C4-2B (cell line): ENCODE data around the gene BARHL1.

Experiments
- H3K27ac ChIP-seq: fragments of 450-650 bp; 2 replicates; pipeline ENCODE4 v1.5.1; 2017
- ZFX ChIP-seq: fragments of 450-650 bp; IDR thresholded peaks from 2 replicates; pipeline ENCODE4 v1.6.1; 2017
- TF ChIP-seq, protein P1 (sequence below): fragments of 450-650 bp; conservative IDR thresholded peaks from 2 replicates; pipeline ENCODE4 v1.5.1; 2017; ENCODE audit warnings: mild to moderate bottlenecking

The BARHL1 gene

DNA sequence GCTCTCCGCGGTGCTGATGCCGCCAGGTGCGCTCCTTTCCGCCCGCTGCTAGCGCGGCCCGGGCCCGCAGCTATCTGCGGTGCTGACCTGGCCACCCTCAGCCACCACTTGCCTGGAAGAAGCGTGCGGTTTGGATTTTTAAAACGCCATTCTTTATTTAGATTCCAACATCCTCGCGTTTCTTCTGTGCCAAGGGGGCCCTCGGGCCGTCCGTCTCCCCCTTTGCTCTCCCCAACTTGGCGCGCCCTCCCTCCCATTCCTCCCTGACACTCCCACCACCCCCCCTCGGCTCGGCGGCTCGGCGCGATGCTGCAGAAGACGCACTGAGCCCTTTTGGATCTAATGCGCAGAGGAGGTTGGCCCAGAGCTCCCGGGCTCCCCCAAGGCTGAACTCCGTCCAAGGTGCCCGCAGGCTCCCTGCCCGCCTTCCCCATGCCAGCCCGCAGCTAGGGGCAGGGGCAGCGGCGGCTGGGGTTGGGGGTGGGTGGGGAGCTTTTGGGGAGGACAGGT, at the start of gene BARHL1:
BARHL1 (plus strand) TSS at position 331 of the 510 bp plus-strand sequence. CDS start 192 bp downstream, outside the sequence.
- TF ChIP-seq, protein P1, sequence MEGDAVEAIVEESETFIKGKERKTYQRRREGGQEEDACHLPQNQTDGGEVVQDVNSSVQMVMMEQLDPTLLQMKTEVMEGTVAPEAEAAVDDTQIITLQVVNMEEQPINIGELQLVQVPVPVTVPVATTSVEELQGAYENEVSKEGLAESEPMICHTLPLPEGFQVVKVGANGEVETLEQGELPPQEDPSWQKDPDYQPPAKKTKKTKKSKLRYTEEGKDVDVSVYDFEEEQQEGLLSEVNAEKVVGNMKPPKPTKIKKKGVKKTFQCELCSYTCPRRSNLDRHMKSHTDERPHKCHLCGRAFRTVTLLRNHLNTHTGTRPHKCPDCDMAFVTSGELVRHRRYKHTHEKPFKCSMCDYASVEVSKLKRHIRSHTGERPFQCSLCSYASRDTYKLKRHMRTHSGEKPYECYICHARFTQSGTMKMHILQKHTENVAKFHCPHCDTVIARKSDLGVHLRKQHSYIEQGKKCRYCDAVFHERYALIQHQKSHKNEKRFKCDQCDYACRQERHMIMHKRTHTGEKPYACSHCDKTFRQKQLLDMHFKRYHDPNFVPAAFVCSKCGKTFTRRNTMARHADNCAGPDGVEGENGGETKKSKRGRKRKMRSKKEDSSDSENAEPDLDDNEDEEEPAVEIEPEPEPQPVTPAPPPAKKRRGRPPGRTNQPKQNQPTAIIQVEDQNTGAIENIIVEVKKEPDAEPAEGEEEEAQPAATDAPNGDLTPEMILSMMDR: no peak
- no peak for TF ChIP-seq ZFX
- no peak within 1 kb of the TSS for H3K27ac ChIP-seq

DNA sequence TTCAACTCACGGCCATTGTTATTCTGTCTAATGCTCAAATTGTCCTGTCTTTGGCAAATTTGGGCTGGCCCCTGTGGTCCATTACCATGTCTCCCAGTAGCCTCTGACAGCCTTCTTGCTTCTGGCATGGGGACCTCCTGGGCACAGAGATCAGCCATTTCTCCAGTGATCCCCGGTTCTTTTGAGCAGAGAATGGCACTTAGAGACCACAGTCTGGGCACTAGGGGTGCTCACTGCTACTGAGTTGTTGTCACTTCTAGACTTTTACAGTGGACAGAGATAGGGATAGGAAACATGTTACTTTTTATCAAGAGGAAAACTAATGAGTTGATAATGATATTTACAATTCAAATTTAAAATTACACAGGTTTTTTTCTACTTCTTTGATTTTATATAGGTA, 47.6 kb upstream of the BARHL1 start:
- H3K27ac ChIP-seq: no peak overlapping the region
- TF ChIP-seq, protein P1: no peak
- no peak for TF ChIP-seq ZFX

DNA sequence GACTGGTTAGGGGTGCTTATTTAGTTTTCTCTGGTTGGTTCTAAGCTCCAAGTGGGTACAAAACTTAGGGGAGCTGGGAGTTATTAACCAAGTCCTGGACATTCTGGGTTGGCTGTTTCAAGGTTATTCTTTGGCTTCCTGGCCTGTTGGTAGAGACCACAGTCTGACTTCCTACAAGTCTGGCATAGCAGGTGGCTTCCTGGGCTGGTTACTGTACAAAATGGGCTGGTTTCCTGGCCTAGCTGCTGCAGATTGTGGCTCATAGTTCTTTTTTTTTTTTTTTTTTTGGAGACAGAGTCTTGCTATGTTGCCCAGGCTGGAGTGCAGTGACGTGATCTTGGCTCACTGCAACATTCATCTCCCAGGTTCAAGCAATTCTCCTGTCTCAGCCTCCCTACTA, 46.3 kb upstream of the BARHL1 start:
- no peak overlapping the region for H3K27ac ChIP-seq
- TF ChIP-seq ZFX: no peak
- TF ChIP-seq, protein P1: no peak

DNA sequence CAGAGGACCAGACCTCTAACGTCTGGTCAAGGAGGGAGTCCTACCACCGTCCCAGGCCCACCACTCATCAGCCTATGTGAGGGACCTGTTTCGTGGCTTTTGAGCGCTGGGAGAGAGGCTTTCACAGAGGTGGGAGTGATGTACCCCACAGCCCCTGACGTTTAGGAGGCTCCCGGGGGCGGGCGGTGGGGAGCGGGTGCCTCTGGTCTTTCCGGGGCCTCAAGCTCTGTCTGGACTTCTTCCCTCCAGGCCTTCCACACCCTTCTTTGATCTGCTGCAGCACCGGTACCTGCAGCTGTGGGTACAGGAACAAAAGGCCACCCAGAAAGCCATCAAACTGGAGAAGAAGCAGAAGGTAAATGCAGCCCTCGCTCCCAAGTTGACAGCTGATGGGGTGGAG, 45.1 kb upstream of the BARHL1 start:
- H3K27ac ChIP-seq: no peak overlapping the region
- TF ChIP-seq ZFX: no peak
- TF ChIP-seq, protein P1: no peak

DNA sequence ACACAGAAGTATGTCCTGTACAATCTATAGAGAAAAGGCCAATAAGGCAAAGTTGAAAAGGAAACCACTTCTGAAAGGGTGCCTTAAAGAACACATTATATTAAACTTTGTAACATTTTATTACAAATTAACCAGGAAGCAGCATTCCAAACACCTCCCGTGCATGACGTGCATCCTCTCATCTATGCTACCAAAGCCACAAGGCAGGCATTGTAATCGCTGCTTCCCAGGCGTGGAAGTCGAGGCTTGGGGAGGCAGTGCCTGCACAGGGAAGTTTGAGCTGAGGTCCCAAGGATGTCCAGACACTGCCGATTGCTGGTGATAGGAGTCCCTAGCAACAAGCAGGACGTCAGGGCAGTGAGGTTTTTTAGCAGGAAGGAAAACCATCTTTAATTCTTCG, 44.3 kb upstream of the BARHL1 start:
- no peak for TF ChIP-seq ZFX
- no peak overlapping the region for H3K27ac ChIP-seq

DNA sequence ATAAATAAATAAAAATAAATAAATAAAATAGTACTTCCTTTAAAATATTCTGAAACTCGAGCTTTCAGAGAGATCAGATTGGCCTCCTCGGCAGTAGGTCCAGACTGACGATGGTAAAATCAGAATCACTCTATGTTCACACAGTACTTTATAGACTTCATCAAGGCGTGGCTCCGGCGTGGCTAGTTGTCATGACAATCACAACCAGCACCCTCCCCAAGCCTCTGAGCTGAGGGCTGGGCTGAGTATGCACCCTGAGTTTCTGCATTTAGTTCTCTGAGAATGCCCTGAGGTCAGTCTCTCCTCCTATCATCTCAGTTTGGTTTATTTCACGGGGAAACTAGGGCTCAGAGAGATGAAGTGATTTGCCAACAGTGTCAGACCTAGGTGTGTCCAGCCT, 43.3 kb upstream of the BARHL1 start:
- no peak overlapping the region for H3K27ac ChIP-seq
- TF ChIP-seq ZFX: no peak
- TF ChIP-seq, protein P1: no peak

DNA sequence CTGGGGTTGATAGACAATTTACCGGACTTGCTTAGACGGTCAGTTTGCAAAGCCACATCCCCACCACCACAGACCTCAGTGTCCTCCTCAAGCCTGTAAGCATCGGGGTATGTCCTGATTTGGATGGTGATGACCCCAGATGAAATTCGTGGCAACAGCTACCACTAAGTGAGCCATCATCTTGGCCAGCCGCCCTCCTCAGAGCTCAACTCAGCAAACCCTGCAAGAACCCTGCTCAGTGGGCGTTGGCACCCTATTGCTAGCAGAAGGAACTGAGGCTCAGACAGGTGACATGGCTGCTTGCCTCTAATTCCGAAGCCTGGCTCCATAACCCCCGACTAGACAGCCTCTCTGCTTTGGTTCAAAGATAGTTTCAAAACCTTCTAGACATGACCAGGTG, 41.4 kb upstream of the BARHL1 start:
- H3K27ac ChIP-seq: no peak overlapping the region
- TF ChIP-seq, protein P1: no peak
- TF ChIP-seq ZFX: no peak
